ENCODE data around the gene VRK3.

- no peak for TF ChIP-seq CTCF (IDR thresholded peaks at IDR 0.05)
- TF ChIP-seq E2F4 (CRISPR knock-in tag; IDR thresholded peaks at IDR 0.05; ENCODE audit: borderline replicate concordance, low read depth), result peak; percentile 93
- TF ChIP-seq NR3C1 (CRISPR knock-in tag; conservative IDR thresholded peaks at IDR 0.05; ENCODE audit: low read depth), result no peak
- no peak for TF ChIP-seq USF2 (CRISPR knock-in tag; IDR thresholded peaks at IDR 0.05)
- TF ChIP-seq ZBTB21 (CRISPR knock-in tag; IDR thresholded peaks at IDR 0.05; ENCODE audit: borderline replicate concordance), result no peak
- peak; percentile 96 for TF ChIP-seq JUN (CRISPR knock-in tag; IDR thresholded peaks at IDR 0.05)
- TF ChIP-seq ZNF138 (CRISPR knock-in tag; conservative IDR thresholded peaks at IDR 0.05), result no peak
- TF ChIP-seq RELA (CRISPR knock-in tag; IDR thresholded peaks at IDR 0.05; ENCODE audit: borderline replicate concordance), result peak; percentile 74; the same call in 1 of the 2 replicates
- TF ChIP-seq, protein P1, sequence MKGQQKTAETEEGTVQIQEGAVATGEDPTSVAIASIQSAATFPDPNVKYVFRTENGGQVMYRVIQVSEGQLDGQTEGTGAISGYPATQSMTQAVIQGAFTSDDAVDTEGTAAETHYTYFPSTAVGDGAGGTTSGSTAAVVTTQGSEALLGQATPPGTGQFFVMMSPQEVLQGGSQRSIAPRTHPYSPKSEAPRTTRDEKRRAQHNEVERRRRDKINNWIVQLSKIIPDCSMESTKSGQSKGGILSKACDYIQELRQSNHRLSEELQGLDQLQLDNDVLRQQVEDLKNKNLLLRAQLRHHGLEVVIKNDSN (CRISPR knock-in tag; IDR thresholded peaks at IDR 0.05), result no peak; the same call in 1 of the 2 replicates
These were observed 800 bp upstream of the VRK3 start, which contains the start of gene ZNF473 for GRCh38 chr19:50025794-50026549.

All from WTC11 (cell line).